Panc1 (cell line): Measurements from ENCODE around the gene RER1. TPM values are rescaled to one million over a fixed set of nuclear protein-coding genes. Genes with fewer than 3 reads are reported as not detected.

Experiments used
- ATAC-seq: fragments of 200-7000 bp; cut with Tn5 transposase; 2 replicates; pipeline ENCODE4 v1.9.1; 2020; ENCODE audit warnings: mild to moderate bottlenecking, moderate library complexity
- BruUV-seq: library from RNA; stranded (reverse); fragments of 400-500 nt; replicated peaks from 2 replicates; lab custom pipeline; 2021; lab: Mats Ljungman, UMichigan
- CTCF ChIA-PET: fragments of 300-600 bp; sonication (Branson Sonifier 250); formaldehyde crosslinking; loops from one replicate; lab custom pipeline; 2022; ENCODE audit warnings: antibody characterized with exemption; lab: Charles Lee
- POLR2A ChIA-PET: fragments of 300-600 bp; sonication (Branson Sonifier 250); formaldehyde crosslinking; loops from one replicate; lab custom pipeline; 2022; ENCODE audit warnings: antibody characterized with exemption; lab: Charles Lee
- DNase-seq: peaks from one replicate; pipeline ENCODE4 v3.0.0-alpha.2; 2010; ENCODE audit warnings: low read depth, low spot score
- H3K27ac ChIP-seq: 2 replicates; pipeline ENCODE4 v1.5.1; 2011; ENCODE audit warnings: mild to moderate bottlenecking, low read length, inconsistent platforms
- H3K27me3 ChIP-seq: fragments of 200-500 bp; sonication (Bioruptor generic); 2 replicates; pipeline ENCODE4 v1.6.0; 2014; ENCODE audit warnings: low read length, inconsistent platforms; ENCODE audit not compliant: control insufficient read depth, insufficient read depth
- H3K36me3 ChIP-seq: fragments of 200-500 bp; sonication (Bioruptor generic); 2 replicates; pipeline ENCODE4 v1.5.1; 2014; ENCODE audit warnings: inconsistent platforms, mild to moderate bottlenecking, low read length, moderate library complexity; ENCODE audit not compliant: control insufficient read depth, insufficient read depth
- H3K4me1 ChIP-seq: 2 replicates; pipeline ENCODE4 v1.5.1; 2011; ENCODE audit warnings: inconsistent platforms, mild to moderate bottlenecking, low read length, moderate library complexity; ENCODE audit not compliant: control insufficient read depth, insufficient read depth
- H3K4me3 ChIP-seq, 2 experiments: 2 replicates each; pipeline ENCODE4 v1.5.1; 2011 to 2012; ENCODE audit warnings: low read depth in 2 of 2, low read length in 2 of 2, mild to moderate bottlenecking in 2 of 2, inconsistent platforms in 1 of 2, moderate library complexity in 1 of 2
- H3K9me3 ChIP-seq: fragments of 200-500 bp; sonication (Bioruptor generic); 2 replicates; pipeline ENCODE4 v1.5.1; 2014; ENCODE audit warnings: low read depth, mild to moderate bottlenecking, inconsistent platforms, low read length, moderate library complexity; ENCODE audit not compliant: control insufficient read depth, insufficient read depth
- CTCF ChIP-seq: fragments of 450-650 bp; IDR thresholded peaks from 2 replicates; pipeline ENCODE4 v1.5.1; 2017; ENCODE audit warnings: mild to moderate bottlenecking
- POLR2AphosphoS5 ChIP-seq: IDR thresholded peaks from 2 replicates; pipeline ENCODE4 v1.6.1; 2012; ENCODE audit warnings: mild to moderate bottlenecking, low read depth, low read length, moderate library complexity
- REST ChIP-seq, 2 experiments: IDR thresholded peaks; 2 replicates each; pipeline ENCODE4 v1.6.1; 2011 to 2012; ENCODE audit warnings: low read depth in 2 of 2, control low read depth in 1 of 2, low read length in 1 of 2, mild to moderate bottlenecking in 1 of 2, moderate library complexity in 1 of 2; ENCODE audit not compliant: insufficient read depth in 1 of 2
- SIN3A ChIP-seq: IDR thresholded peaks from 2 replicates; pipeline ENCODE4 v1.6.1; 2012; ENCODE audit warnings: low read depth, mild to moderate bottlenecking, low read length, moderate library complexity, borderline replicate concordance; ENCODE audit not compliant: insufficient read depth
- TCF7L2 ChIP-seq: IDR thresholded peaks from 2 replicates; pipeline ENCODE4 v1.6.1; 2011; ENCODE audit warnings: mild to moderate bottlenecking, low read depth, low read length, inconsistent platforms
- in situ Hi-C: cut with HindIII; loops from 2 replicates; pipeline ENCODE4 v1.10.0; 2016; ENCODE audit warnings: low sequenced_read_pairs, low pct_unique_long_range_greater_than_20kb
- intact Hi-C: fragments of 100-400 bp; cut with micrococcal nuclease; formaldehyde crosslinking; loops from one replicate; pipeline ENCODE4 v1.10.0; 2022; ENCODE audit not compliant: unreplicated experiment
- total RNA-seq: library from RNA; stranded (reverse); gene quantifications from one replicate; pipeline ENCODE4 v1.2.1, GENCODE V29; 2021; ENCODE audit not compliant: unreplicated experiment

RER1 gene
- total RNA-seq, 1 experiment from 2014 or later: 235 TPM

GRCh38 chr1:2376931-2377672 is 14.5 kb upstream of the RER1 start:
- ChIA-PET POLR2A (interaction anchor here (0.6 kb wide), 2 partner anchors 155 to 178 kb away, joined by 3 to 6 read pairs; no protein-coding TSS in a partner anchor), CTCF (interaction anchor here (0.6 kb wide), 1 partner anchor 31 kb away, joined by 3 read pairs; no protein-coding TSS in a partner anchor)
- BruUV-seq: no TSS peak
- Histone ChIP-seq H3K36me3 (no peaks in the 10 kb centered on the region), H3K4me3 (no peak overlapping the region), H3K27me3 (no peaks in the 10 kb centered on the region), H3K4me1 (peaks cover 18% of the 10 kb centered on the region), H3K9me3 (no peaks in the 10 kb centered on the region), H3K27ac (no peak overlapping the region)
- intact Hi-C loops (no loop called here), in situ Hi-C loops (no loop called here)
- ATAC-seq (no peak), DNase-seq (no peak)
- TF ChIP-seq POLR2AphosphoS5 (no peak), CTCF (no peak), REST (IDR thresholded peaks at IDR 0.05; ENCODE audit: insufficient read depth in 1 of 2, low read depth in 2 of 2, low read length in 1 of 2) (no peak), SIN3A (no peak), TCF7L2 (no peak)

- intact Hi-C loops (no loop called here), in situ Hi-C loops (no loop called here)
- POLR2A ChIA-PET: interaction anchor here (0.6 kb wide), 2 partner anchors 156 to 178 kb away, joined by 3 to 6 read pairs; no protein-coding TSS in a partner anchor
- H3K27me3 ChIP-seq: no peaks in the 10 kb centered on the region
- H3K27ac ChIP-seq: no peak overlapping the region
- no peak overlapping the region for H3K4me3 ChIP-seq
- no TSS peak for BruUV-seq
- DNase-seq: no peak
- TF ChIP-seq CTCF (no peak), REST (IDR thresholded peaks at IDR 0.05; ENCODE audit: insufficient read depth in 1 of 2, low read depth in 2 of 2, low read length in 1 of 2) (no peak), TCF7L2 (no peak), POLR2AphosphoS5 (no peak), SIN3A (no peak)
- no peak for ATAC-seq
- peaks cover 18% of the 10 kb centered on the region for H3K4me1 ChIP-seq
- CTCF ChIA-PET: interaction anchor here (0.6 kb wide), 1 partner anchor 30 kb away, joined by 3 read pairs; no protein-coding TSS in a partner anchor
- no peaks in the 10 kb centered on the region for H3K9me3 ChIP-seq
- no peaks in the 10 kb centered on the region for H3K36me3 ChIP-seq
Observed at GRCh38 chr1:2377751-2378440, 13.7 kb upstream of the RER1 start.
